ENCODE results near the gene KIF4B. TPM values are rescaled to one million over a fixed set of nuclear protein-coding genes. Genes with fewer than 3 reads are reported as not detected.

KIF4B gene
- total RNA-seq, 2 donors from 2014 or later, result not detected

- Histone ChIP-seq H3K9me3 (no peaks in the 10 kb centered on the region), H3K4me1 (no peaks in the 10 kb centered on the region), H3K36me3 (no peaks in the 10 kb centered on the region), H3K27ac (no peak overlapping the region), H3K27me3 (no peaks in the 10 kb centered on the region), H3K4me3 (no peak overlapping the region)
- DNase-seq (ENCODE audit: low spot score), result no peak
- TF ChIP-seq, protein P1, sequence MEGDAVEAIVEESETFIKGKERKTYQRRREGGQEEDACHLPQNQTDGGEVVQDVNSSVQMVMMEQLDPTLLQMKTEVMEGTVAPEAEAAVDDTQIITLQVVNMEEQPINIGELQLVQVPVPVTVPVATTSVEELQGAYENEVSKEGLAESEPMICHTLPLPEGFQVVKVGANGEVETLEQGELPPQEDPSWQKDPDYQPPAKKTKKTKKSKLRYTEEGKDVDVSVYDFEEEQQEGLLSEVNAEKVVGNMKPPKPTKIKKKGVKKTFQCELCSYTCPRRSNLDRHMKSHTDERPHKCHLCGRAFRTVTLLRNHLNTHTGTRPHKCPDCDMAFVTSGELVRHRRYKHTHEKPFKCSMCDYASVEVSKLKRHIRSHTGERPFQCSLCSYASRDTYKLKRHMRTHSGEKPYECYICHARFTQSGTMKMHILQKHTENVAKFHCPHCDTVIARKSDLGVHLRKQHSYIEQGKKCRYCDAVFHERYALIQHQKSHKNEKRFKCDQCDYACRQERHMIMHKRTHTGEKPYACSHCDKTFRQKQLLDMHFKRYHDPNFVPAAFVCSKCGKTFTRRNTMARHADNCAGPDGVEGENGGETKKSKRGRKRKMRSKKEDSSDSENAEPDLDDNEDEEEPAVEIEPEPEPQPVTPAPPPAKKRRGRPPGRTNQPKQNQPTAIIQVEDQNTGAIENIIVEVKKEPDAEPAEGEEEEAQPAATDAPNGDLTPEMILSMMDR (IDR thresholded peaks at IDR 0.05), result no peak
These were observed 28.5 kb upstream of the KIF4B start for GRCh38 chr5:154984946-154985516.

DNA sequence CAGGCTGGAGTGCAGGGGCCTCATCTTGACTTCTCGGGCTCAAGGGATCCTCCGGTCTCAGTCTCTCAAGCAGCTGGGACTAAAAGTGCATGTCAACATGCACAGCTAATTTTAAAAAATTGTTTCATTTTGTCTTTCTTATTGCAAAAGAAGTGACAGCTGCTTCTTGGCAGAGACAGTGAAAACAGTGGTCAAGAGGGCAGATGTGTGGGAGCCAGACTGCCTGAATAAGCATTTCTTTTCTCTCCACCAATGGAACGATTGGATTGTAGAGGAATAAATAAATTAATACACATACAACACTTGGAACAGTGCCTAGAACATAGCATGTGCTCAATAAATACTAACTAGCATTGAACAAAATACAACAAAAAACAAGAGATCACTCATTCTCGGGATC lies 27.4 kb upstream of the KIF4B start:
- no peaks in the 10 kb centered on the region for H3K9me3 ChIP-seq
- no peak for DNase-seq (ENCODE audit: low spot score)
- no peak overlapping the region for H3K27ac ChIP-seq
- no peaks in the 10 kb centered on the region for H3K27me3 ChIP-seq
- H3K36me3 ChIP-seq, result no peaks in the 10 kb centered on the region
- H3K4me1 ChIP-seq, result no peaks in the 10 kb centered on the region
- H3K4me3 ChIP-seq, result no peak overlapping the region
- TF ChIP-seq, protein P1 (IDR thresholded peaks at IDR 0.05), result no peak

DNA sequence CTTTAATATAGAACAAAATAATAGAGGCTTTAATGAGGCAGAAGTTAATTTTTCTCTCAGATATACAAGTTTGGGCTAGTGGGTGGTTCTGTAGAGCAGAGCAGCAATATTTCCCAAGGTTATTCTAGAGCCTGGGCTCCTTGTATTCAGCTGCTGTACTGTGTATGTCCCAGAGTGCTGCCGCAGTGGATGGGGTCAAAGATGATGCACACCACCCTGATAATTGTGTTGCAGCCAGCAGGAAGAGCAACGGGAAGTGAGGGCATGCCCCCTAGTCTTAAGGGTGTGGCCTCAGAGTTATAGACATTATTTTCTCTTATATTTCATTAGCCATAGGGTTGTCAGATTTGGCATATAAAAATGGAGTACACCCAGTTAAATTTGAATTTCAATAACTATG lies 23.9 kb upstream of the KIF4B start:
- H3K9me3 ChIP-seq, result no peaks in the 10 kb centered on the region
- TF ChIP-seq, protein P1 (IDR thresholded peaks at IDR 0.05), result no peak
- no peak overlapping the region for H3K4me3 ChIP-seq
- no peak for DNase-seq (ENCODE audit: low spot score)
- H3K4me1 ChIP-seq, result no peaks in the 10 kb centered on the region
- H3K27ac ChIP-seq, result no peak overlapping the region
- no peaks in the 10 kb centered on the region for H3K27me3 ChIP-seq
- no peaks in the 10 kb centered on the region for H3K36me3 ChIP-seq

- no peak for DNase-seq (ENCODE audit: low spot score)
- Histone ChIP-seq H3K36me3 (no peaks in the 10 kb centered on the region), H3K9me3 (no peaks in the 10 kb centered on the region), H3K27ac (no peak overlapping the region), H3K4me3 (no peak overlapping the region), H3K27me3 (no peaks in the 10 kb centered on the region), H3K4me1 (no peaks in the 10 kb centered on the region)
- TF ChIP-seq, protein P1 (IDR thresholded peaks at IDR 0.05), result no peak
These were observed 20.1 kb upstream of the KIF4B start for GRCh38 chr5:154993461-154993860.

GRCh38 chr5:154995679-154996078 lies 17.9 kb upstream of the KIF4B start:
- Histone ChIP-seq H3K9me3 (no peaks in the 10 kb centered on the region), H3K27ac (no peak overlapping the region), H3K4me3 (no peak overlapping the region), H3K36me3 (no peaks in the 10 kb centered on the region), H3K4me1 (no peaks in the 10 kb centered on the region), H3K27me3 (no peaks in the 10 kb centered on the region)
- TF ChIP-seq, protein P1 (IDR thresholded peaks at IDR 0.05), result no peak
- DNase-seq (ENCODE audit: low spot score), result no peak

- H3K4me3 ChIP-seq, result no peak overlapping the region
- H3K27ac ChIP-seq, result no peak overlapping the region
- H3K9me3 ChIP-seq, result no peaks in the 10 kb centered on the region
- H3K4me1 ChIP-seq, result no peaks in the 10 kb centered on the region
- TF ChIP-seq, protein P1 (IDR thresholded peaks at IDR 0.05), result no peak
- DNase-seq (ENCODE audit: low spot score), result no peak
- H3K36me3 ChIP-seq, result no peaks in the 10 kb centered on the region
- H3K27me3 ChIP-seq, result no peaks in the 10 kb centered on the region
These were observed 15.8 kb upstream of the KIF4B start for GRCh38 chr5:154997746-154998145.

All from right atrium auricular region (tissue), 2 donors.